ENCODE data around the gene DNAJC12. TPM values are rescaled to one million over a fixed set of nuclear protein-coding genes. Genes with fewer than 3 reads are reported as not detected.

DNAJC12 gene
- total RNA-seq, 1 donor from 2014 or later, result 3.7 TPM

DNA sequence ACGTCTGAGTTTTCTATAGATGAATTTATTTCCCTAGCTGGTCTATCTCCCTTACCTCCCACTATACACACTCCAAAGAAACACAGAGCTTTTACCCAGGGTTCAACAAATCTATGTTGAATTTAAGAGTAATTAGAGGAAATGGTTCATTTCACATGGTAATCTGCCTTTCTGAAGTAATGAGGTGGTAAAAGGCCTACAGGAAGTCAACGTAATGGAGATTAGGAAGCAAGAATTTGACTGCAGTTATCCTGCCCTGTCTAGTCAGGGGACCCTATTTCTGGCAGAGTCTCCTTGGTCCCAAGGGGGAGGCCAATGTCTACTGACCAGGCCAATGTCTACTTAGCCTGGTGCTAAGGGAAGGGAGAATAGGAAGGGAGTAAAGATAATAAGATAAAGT is 25.1 kb upstream of the DNAJC12 start:
- Histone ChIP-seq H3K9ac (no peak overlapping the region), H4K20me1 (ENCODE audit: low read depth) (no peaks in the 10 kb centered on the region), H3F3A (ENCODE audit: low read depth) (peaks cover 19% of the 10 kb centered on the region), H2AFZ (replicated peaks) (no peak overlapping the region), H3K4me3 (peak overlapping the region; percentile 11), H3K27me3 (no peaks in the 10 kb centered on the region), H3K79me2 (ENCODE audit: low read depth) (no peaks in the 10 kb centered on the region), H3K9me3 (ENCODE audit: low read depth) (no peaks in the 10 kb centered on the region), H3K27ac (no peak overlapping the region), H3K4me1 (peaks cover 19% of the 10 kb centered on the region), H3K36me3 (no peaks in the 10 kb centered on the region), H3K4me2 (peak overlapping the region; percentile 57)
- no peaks in the 10 kb centered on the region for H3K36me3 Mint-ChIP-seq
- H3K4me1 Mint-ChIP-seq, result peaks cover 6% of the 10 kb centered on the region
- no peaks in the 10 kb centered on the region for H3K27me3 Mint-ChIP-seq (ENCODE audit: insufficient read depth, low read depth)
- H3K4me3 Mint-ChIP-seq, result no peak overlapping the region
- H3K27ac Mint-ChIP-seq, result no peak overlapping the region
- no peak for DNase-seq (ENCODE audit: low spot score)
- H3K9me3 Mint-ChIP-seq, result no peaks in the 10 kb centered on the region
- TF ChIP-seq CTCF (IDR thresholded peaks at IDR 0.05), result no peak
- no peak for TF ChIP-seq EZH2phosphoT487 (IDR thresholded peaks at IDR 0.05)
- TF ChIP-seq EZH2 (IDR thresholded peaks at IDR 0.05), result no peak

DNA sequence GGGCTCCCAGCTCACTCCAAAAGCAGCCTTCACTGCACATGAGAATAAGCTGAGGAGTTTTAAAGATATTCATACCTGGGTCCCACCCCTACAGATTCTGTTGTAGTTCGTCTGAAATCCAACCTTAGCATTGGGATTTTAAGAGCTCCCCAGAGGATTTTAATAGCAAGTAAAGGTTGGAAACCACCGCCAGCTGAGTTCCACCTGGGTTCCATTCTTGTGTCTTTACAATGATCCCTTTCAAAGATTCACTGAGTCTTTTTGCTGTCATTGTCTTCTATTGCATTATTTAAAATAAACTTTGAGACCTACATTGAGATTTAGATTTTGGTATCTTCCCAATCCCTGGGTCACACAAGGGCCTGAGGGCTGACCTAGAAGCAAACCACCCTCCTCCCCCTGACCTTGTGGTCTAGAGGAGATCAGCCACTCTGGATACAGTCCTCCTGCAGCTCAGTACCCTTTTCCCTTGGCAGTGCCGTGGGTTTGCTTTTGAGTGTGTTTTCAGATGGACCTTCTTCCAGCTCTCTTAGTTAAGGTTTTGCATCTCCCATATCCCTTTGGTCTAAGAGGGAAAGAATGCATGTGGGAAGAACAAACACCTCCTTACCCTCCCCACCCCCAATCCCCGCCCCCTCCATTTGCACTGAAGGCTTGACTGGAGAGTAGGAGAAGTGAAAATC is 23.9 kb upstream of the DNAJC12 start:
- H3K79me2 ChIP-seq (ENCODE audit: low read depth), result no peaks in the 10 kb centered on the region
- no peaks in the 10 kb centered on the region for H3K27me3 Mint-ChIP-seq (ENCODE audit: insufficient read depth, low read depth)
- no peak overlapping the region for H2AFZ ChIP-seq (replicated peaks)
- peaks cover 6% of the 10 kb centered on the region for H3K4me1 Mint-ChIP-seq
- peak overlapping the region; percentile 11 for H3K4me3 ChIP-seq
- peaks cover 19% of the 10 kb centered on the region for H3K4me1 ChIP-seq
- peak; percentile 17 for DNase-seq (ENCODE audit: low spot score)
- H3K9me3 ChIP-seq (ENCODE audit: low read depth), result no peaks in the 10 kb centered on the region
- peaks cover 19% of the 10 kb centered on the region for H3F3A ChIP-seq (ENCODE audit: low read depth)
- H3K4me2 ChIP-seq, result peak overlapping the region; percentile 57
- TF ChIP-seq EZH2phosphoT487 (IDR thresholded peaks at IDR 0.05), result no peak
- no peak for TF ChIP-seq EZH2 (IDR thresholded peaks at IDR 0.05)
- TF ChIP-seq CTCF (IDR thresholded peaks at IDR 0.05), result no peak
- no peaks in the 10 kb centered on the region for H3K36me3 Mint-ChIP-seq
- no peaks in the 10 kb centered on the region for H3K9me3 Mint-ChIP-seq
- H3K4me3 Mint-ChIP-seq, result no peak overlapping the region
- no peaks in the 10 kb centered on the region for H3K27me3 ChIP-seq
- H3K27ac Mint-ChIP-seq, result no peak overlapping the region
- H3K9ac ChIP-seq, result no peak overlapping the region
- no peaks in the 10 kb centered on the region for H4K20me1 ChIP-seq (ENCODE audit: low read depth)
- no peak overlapping the region for H3K27ac ChIP-seq
- no peaks in the 10 kb centered on the region for H3K36me3 ChIP-seq

GRCh38 chr10:67858971-67859370 is 21.0 kb upstream of the DNAJC12 start:
- Histone ChIP-seq H3K9me3 (ENCODE audit: low read depth) (no peaks in the 10 kb centered on the region), H3K79me2 (ENCODE audit: low read depth) (no peaks in the 10 kb centered on the region), H3K4me3 (no peak overlapping the region), H3K9ac (no peak overlapping the region), H3K4me2 (no peak overlapping the region), H4K20me1 (ENCODE audit: low read depth) (no peaks in the 10 kb centered on the region), H3K4me1 (peaks cover 19% of the 10 kb centered on the region), H3K27me3 (no peaks in the 10 kb centered on the region), H3F3A (ENCODE audit: low read depth) (peaks cover 19% of the 10 kb centered on the region), H3K36me3 (no peaks in the 10 kb centered on the region), H2AFZ (replicated peaks) (no peak overlapping the region), H3K27ac (no peak overlapping the region)
- TF ChIP-seq EZH2 (IDR thresholded peaks at IDR 0.05), result no peak
- no peak for TF ChIP-seq CTCF (IDR thresholded peaks at IDR 0.05)
- no peak for TF ChIP-seq EZH2phosphoT487 (IDR thresholded peaks at IDR 0.05)
- Mint-ChIP-seq H3K27ac (no peak overlapping the region), H3K27me3 (ENCODE audit: insufficient read depth, low read depth) (peaks cover 5% of the 10 kb centered on the region), H3K4me1 (peaks cover 6% of the 10 kb centered on the region), H3K9me3 (no peaks in the 10 kb centered on the region), H3K4me3 (no peak overlapping the region), H3K36me3 (no peaks in the 10 kb centered on the region)
- no peak for DNase-seq (ENCODE audit: low spot score)
